Measurements from ENCODE around the gene EFCAB9. TPM values are rescaled to one million over a fixed set of nuclear protein-coding genes. Genes with fewer than 3 reads are reported as not detected.

The EFCAB9 gene
- total and polyA plus RNA-seq, 2 of the 13 experiments (the other 11 are each of a cell fraction or from before 2014, with no cell fraction given) = not detected

DNA sequence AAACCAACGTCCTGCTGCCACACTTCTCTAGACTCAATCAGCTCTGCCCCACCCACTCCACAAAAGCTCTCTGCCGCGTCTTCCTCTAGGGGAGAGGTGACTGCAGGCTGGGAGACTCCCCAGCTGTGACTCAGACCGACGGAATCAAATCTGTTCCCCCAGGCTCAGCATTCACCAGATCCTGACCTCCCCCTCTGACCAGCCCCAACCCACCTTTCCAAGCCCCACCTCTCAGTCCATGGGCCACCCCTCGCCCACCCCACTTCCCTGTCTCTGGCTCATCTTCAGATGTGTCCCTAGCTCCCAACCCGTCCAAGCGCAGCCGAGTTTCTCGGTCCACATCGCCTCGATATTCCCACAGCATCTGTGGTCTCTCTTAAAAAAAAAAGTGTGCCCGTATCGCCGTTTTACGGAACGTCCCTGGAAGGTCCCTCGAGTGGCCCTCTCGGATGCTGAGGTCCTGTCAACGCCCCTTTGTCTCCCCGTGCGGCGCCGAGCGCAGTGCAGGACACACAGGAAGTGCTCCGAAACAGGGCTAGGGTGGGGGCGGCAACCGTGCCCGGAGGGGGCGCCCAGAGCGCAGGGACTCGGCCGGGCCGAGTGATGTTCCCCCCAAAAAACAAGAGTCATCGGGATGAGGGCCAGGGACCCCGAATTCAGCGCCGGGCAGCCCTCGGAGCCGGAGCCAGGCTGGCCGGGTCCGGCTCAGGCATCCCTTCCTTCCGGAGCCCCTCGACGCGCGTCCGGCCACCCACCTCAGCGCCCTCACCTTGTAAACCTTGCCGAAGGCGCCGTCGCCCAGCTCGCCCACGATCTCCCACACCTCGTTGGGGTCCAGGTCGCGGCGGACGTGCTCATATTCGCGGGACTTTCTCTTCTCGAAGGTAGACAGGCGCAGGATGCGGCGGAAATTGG lies 6.6 kb upstream of the EFCAB9 start (continued):
- TF ChIP-seq ZNF546 (CRISPR knock-in tag; conservative IDR thresholded peaks at IDR 0.05) (no peak), SATB2 (CRISPR knock-in tag; IDR thresholded peaks at IDR 0.05) (no peak), SMARCC2 (IDR thresholded peaks at IDR 0.05) (no peak), BCLAF1 (IDR thresholded peaks at IDR 0.05) (no peak)

DNA sequence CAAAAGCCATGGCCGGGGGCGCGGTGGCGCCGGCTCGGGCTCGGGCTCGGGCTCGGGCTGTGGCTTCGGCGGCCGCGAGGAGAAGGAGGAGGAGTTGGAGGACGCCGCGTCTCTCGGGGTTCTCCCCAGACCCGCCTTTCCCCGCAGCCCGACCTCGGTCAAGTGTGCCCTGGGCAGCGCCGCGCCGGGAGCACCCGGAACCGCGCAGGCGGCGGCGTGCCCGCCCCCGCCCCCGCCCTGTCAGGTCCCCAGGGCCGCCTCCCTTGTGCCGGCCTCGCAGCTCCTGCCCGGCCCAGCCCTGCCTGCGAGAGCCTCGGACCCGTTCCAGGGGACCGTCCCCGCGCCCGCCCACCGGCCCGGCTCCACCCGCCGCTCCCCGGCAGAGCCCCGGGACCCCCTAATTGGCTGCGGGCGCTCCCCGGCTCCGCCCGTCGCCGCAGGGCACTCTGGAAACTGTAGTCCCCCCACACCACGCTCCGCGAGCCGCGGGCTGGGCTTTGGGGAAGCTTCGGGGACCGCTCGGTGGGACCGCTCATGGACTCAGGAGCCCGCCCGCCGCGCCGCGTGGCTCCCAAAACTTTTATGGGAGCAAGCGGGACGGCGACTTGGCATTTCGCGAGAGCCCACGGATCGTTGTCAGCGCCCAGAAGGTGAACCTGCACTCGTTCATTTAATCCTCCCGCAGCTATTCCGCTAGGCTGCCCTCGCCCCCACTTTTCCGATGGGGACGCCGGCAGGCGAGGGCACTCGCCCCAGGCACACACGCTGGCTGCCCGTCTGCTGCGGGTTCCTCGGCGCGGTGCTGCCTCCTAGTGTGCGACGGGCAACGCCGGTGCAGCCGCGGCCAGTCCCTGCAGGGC lies 5.7 kb upstream of the EFCAB9 start, which contains the start of gene STK10:
Gene STK10 (minus strand): TSS at position 192 of the 860 bp plus-strand sequence. CDS start 182 bp downstream, at position 10.
- Histone ChIP-seq H3K4me3 (replicated peaks in 1 of 3; ENCODE audit: insufficient read depth in 1 of 3, low read depth in 2 of 3, low read length in 3 of 3) (peak within 1 kb of the TSS; percentile 91 to 95 (median 93)), H4K20me1 (ENCODE audit: insufficient read depth, low read length) (no peaks in the 10 kb centered on the region), H3K9me3 (ENCODE audit: low read length) (no peaks in the 10 kb centered on the region), H3K27ac (ENCODE audit: extremely low read length, insufficient read depth, low read length) (peak within 1 kb of the TSS; percentile 61), H2AFZ (ENCODE audit: low read length) (peak within 1 kb of the TSS; percentile 2), H3K4me2 (ENCODE audit: low read depth, low read length) (peak within 1 kb of the TSS; percentile 93), H3K27me3 (ENCODE audit: control insufficient read depth in 1 of 2, insufficient read depth in 2 of 2, low read length in 2 of 2) (no peaks in the 10 kb centered on the region), H3K4me1 (ENCODE audit: insufficient read depth, low read length) (peaks cover 29% of the 10 kb centered on the region), H3K9ac (ENCODE audit: insufficient read depth, low read depth, low read length) (peak within 1 kb of the TSS; percentile 70), H3K79me2 (ENCODE audit: insufficient read depth, low read length) (peaks cover 6% of the 10 kb centered on the region), H3K36me3 (replicated peaks in 1 of 2; ENCODE audit: control insufficient read depth in 1 of 2, insufficient read depth in 2 of 2, low read length in 2 of 2) (0 out of 5 replicates have a peak, but pooled peaks cover 0 to 1% of the 10 kb centered on the region in 2 experiments)
- 0% methylated on average over 4 of the region's 102 CpGs for WGBS (ENCODE audit: low lambda C conversion rate)
- FAIRE-seq (peak; percentile 23), DNase-seq (ENCODE audit: low spot score) (peak; percentile 80), ATAC-seq (peak; percentile 92)
- ChIA-PET POLR2A (interaction anchor here (0.8 to 5.0 kb wide), 11 partner anchors 9 to 181 kb away, joined by 3 to 48 read pairs (median 4); partner anchors contain the start of gene FBXW11), CTCF (ENCODE audit: low intra/inter-chr PET ratio, low total read pairs) (interaction anchor here (1.3 to 3.0 kb wide), 4 partner anchors 26 to 106 kb away, joined by 5 to 40 read pairs (median 6); no protein-coding TSS in a partner anchor)
- in situ Hi-C loops (cut with HindIII; ENCODE audit: extremely low pct_ligation_motif_present, low pct_unique_long_range_greater_than_20kb) (loop anchor here (5.0 kb wide), 1 partner anchor 76 kb away; no protein-coding TSS in a partner anchor), intact Hi-C loops (cut with micrococcal nuclease; ENCODE audit: unreplicated experiment) (loop anchor here (1.0 to 2.0 kb wide), 3 partner anchors 23 to 105 kb away; no protein-coding TSS in a partner anchor)
- BruUV-seq (replicated peaks) = no TSS peak
- TF ChIP-seq SOX6 (IDR thresholded peaks at IDR 0.05) (no peak), SOX6 (CRISPR knock-in tag; IDR thresholded peaks at IDR 0.05) (0 out of 2 replicates have a peak, but pooled peaks have one; percentile 63), ZNF563 (CRISPR knock-in tag; IDR thresholded peaks at IDR 0.05) (peak; percentile 73), SYNCRIP (IDR thresholded peaks at IDR 0.05; ENCODE audit: insufficient read depth, low read depth, low read length) (no peak), ZNF614 (CRISPR knock-in tag; IDR thresholded peaks at IDR 0.05; ENCODE audit: borderline replicate concordance) (peak; percentile 66; the same call in 1 of the 2 replicates), ETV5 (CRISPR knock-in tag; IDR thresholded peaks at IDR 0.05; ENCODE audit: borderline replicate concordance) (peak; percentile 52; the same call in 1 of the 2 replicates), HOXA5 (CRISPR knock-in tag; IDR thresholded peaks at IDR 0.05) (peak; percentile 78)
- TF ChIP-seq, protein P1, sequence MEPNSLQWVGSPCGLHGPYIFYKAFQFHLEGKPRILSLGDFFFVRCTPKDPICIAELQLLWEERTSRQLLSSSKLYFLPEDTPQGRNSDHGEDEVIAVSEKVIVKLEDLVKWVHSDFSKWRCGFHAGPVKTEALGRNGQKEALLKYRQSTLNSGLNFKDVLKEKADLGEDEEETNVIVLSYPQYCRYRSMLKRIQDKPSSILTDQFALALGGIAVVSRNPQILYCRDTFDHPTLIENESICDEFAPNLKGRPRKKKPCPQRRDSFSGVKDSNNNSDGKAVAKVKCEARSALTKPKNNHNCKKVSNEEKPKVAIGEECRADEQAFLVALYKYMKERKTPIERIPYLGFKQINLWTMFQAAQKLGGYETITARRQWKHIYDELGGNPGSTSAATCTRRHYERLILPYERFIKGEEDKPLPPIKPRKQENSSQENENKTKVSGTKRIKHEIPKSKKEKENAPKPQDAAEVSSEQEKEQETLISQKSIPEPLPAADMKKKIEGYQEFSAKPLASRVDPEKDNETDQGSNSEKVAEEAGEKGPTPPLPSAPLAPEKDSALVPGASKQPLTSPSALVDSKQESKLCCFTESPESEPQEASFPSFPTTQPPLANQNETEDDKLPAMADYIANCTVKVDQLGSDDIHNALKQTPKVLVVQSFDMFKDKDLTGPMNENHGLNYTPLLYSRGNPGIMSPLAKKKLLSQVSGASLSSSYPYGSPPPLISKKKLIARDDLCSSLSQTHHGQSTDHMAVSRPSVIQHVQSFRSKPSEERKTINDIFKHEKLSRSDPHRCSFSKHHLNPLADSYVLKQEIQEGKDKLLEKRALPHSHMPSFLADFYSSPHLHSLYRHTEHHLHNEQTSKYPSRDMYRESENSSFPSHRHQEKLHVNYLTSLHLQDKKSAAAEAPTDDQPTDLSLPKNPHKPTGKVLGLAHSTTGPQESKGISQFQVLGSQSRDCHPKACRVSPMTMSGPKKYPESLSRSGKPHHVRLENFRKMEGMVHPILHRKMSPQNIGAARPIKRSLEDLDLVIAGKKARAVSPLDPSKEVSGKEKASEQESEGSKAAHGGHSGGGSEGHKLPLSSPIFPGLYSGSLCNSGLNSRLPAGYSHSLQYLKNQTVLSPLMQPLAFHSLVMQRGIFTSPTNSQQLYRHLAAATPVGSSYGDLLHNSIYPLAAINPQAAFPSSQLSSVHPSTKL (CRISPR knock-in tag; IDR thresholded peaks at IDR 0.05) = peak; percentile 45
